ENCODE results near the gene TBC1D20. TPM values are rescaled to one million over a fixed set of nuclear protein-coding genes. Genes with fewer than 3 reads are reported as not detected.

The TBC1D20 gene
- polyA plus RNA-seq, 3 donors = 32.2 to 37.1 (median 35.1) TPM

DNA sequence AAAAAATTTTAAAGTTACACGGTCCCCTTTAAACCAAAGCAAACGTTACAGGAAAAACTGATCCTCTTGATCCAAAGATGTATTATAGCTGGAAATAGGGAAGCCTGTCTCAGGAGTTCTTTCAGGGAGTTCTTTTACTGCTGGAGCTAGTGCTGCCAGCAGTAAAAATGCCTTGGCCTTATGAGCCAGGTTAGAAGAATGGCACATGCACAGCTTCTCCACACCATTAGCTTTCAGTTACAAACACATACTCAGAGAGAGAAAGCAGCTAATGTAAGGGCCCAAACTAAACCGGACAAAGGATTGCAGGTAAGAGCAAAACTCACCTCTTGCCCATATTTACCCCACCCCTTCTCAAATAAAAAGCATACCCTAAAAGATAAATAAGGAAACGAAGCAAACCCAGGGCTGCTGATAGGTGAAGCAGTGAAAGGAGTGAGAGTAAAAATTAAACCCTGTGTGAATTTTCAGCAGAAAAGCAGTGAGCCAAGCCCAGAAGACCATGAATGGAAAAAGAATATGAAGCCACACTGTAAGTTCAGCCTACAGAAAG, 19.0 kb downstream of the TBC1D20 start:
- no peak for DNase-seq

DNA sequence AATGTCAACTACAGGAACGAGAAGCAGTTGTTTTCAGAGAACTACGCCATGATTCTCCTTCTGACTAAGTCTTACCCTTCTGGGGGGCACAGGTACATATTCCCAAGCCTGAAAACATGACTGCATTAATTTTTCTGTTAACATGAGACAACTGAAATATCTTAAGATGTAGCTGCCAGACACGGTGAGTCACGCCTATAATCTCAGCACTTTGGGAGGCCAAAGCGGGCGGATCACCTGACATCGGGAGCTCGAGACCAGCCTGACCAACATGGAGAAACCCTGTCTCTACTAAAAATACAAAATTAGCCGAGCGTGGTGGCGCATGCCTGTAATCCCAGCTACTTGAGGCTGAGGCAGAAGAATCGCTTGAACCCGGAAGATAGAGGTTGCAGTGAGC, 21.7 kb downstream of the TBC1D20 start:
- DNase-seq = no peak

DNA sequence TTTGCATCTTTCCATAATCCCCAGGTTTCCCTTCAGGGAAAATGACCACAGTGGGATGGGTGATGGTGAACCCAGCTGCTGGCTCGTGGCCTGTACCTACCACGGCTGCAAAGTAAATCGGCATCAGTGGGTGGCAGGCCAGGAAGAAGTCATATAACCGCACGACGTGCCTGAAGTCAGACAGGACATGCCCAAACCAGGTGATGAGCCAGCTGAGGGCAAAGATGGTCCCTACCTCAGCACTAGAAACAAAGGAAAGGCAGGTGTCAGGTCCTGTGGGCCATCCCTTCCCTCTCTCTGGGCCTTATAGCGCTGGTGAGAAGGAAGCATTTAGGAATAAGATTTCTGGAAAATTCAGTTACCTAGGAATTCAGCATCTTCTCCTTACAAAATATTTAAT, 22.2 kb downstream of the TBC1D20 start:
- DNase-seq = no peak

DNA sequence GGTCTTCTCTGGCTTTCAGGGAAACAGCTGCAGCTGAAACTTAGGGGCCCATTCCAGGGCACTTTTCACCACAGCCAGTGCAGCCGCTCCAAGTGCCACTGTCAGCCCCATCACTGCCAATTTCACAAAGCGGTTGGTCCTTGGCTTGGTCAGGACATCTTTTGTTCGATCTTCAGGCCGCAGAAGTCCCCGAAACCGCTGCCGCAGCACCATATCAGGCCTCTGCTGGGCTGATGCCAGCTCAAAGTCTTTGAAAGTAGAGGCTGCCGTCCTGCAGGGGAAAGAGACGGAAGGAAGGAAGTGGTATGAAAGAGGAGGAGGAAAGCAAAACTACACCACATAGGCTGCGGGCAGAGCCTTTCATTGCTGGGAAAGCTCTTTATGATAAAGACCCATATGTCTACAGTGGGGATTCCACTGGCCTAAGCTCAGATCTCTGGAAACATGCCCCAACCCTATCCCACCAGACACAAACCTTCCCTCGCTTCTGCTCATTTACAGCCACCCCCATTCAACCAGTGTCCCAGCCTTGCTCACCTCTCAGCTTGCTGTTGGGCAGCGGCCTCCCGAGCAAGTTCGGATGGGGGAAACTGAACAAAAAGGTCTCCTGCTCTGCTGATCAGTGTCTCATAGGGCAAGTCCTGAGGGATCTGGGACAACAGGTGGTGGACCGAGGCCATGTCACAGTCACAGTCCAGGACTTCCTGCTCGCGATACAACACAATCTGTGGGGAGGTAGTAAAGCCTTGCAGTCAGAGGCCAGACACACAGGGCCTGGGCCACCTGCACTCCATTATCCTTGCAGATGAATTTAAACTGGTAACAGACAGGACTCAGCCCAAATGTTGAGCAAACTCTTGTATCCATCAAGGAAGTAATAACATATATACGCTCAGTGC, 23.5 kb downstream of the TBC1D20 start:
- no peak for DNase-seq

DNA sequence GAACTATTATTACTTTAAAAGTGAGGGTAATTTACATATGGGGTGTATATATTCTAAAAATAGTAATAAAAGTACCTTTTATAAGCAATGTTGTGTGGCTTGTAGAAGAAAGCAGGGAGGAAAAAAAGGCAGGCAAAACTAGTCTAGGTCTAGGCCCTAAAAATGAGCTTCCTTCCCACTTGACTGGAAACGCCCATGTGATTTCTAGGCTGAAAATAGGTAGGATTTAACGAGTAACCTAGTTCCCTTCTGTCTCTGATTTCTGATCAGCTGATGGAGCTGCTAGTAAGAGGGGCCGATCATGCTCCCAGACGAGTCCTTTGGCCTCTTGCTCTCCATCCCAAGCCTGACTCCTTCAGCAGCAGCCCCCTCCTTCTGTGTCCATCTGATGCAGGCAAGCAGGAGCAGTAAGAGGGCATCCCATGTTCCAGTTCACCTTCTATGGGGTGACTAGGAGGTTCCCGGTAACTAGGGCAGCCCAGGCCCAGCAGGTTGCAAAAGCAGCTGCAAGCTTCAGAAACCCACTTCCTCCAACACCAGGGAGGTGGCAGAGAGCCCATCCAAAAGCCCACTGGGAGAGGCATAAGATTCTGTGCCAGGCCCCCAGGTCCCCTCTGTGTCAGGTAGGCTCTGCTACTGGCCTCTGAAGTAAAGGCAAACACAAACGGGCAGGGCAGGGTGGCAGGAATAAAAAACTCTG, 24.4 kb downstream of the TBC1D20 start:
- DNase-seq = no peak

DNA sequence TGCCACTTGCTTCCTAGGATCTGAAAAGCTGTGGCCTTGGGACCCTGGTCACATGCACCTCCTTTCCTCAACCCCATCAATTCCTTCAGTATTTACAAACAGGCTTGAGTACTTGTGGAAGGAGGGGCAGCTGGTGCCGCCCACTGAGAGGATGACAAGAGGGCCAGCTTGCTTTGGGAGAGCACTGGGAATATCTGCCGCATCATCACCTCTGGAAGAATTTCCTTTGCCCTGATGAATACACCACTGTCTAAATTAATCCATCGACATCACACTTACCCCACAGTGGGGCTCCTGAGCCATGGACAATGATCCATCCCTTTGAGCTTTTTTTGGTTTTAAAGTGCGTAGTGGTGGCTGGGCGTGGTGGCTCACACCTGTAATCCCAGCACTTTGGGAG, 25.9 kb downstream of the TBC1D20 start:
- no peak for DNase-seq

DNA sequence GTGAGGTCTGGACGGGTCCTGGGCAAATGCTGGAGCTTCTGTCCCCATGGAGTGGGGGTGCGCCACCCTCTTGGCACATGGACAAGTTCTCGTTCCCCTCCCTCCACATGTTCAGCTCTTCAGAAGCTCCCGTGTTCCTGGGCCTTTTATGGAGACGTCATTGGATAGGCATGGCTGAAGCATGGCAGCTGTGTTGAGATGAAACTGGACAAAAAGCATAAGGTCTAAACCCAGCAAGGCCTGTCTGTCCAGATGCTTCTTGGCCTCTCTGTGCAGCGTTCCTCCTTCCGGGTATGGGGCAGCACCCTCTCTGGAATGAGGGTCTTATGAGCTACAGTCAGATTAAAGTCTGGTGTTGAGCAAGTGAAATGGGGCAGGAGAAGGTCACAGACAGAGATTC, 26.8 kb downstream of the TBC1D20 start:
- DNase-seq = no peak

DNA sequence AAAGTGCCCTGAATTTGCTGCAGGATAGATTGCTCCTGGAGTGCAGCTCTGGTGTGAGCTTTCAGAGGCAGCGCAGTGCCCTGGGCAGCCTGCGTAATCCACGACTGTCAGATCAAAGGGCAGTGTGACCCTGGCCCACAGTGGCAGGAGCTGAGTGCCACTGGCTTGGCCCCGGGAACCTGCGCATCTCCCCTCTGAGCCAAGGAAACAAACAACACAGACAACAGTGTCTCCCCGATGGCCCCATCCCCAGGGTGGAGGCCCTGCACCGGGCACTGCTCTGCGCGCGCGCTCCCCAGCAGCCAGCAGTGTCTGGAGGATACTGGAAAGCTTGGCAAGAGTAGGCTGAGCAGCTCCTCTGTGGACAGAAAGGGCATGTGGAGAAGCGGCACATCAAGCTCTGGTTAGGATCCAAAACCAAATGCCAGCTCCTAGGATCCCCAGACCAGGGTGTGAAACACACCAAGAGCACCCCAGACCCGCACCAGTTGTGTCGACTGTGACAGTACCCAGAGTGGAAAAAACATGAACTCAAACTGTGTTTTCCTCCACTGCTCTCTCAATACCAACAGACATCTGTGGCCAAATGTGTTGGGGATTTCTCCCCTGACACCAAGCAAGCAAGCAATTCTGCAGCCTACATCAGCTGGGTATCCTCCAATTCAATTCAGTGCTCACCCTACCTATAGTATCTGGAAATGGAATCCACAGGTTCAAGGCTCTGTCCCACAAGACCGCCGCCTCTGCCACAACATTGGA, 27.5 kb downstream of the TBC1D20 start:
- DNase-seq = peak; percentile 10

DNA sequence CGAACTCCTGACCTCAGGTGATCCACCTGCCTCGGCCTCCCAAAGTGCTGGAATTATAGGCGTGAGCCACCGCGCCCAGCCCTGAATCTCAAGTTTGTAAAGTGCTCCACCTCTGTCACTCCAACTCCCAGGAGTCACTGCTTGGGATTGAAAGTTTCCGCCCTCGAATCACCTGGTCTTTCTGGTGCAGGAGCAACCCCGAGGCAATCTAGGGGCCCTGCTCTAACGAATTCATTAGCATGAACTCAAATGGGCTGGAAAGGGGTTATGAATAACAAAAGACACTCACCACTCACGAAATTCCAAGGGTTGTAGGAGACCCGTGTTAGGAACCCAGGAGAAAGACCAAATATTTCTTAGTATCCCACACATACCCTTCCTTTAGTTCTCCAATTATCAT, 28.1 kb downstream of the TBC1D20 start:
- DNase-seq = peak; percentile 33

DNA sequence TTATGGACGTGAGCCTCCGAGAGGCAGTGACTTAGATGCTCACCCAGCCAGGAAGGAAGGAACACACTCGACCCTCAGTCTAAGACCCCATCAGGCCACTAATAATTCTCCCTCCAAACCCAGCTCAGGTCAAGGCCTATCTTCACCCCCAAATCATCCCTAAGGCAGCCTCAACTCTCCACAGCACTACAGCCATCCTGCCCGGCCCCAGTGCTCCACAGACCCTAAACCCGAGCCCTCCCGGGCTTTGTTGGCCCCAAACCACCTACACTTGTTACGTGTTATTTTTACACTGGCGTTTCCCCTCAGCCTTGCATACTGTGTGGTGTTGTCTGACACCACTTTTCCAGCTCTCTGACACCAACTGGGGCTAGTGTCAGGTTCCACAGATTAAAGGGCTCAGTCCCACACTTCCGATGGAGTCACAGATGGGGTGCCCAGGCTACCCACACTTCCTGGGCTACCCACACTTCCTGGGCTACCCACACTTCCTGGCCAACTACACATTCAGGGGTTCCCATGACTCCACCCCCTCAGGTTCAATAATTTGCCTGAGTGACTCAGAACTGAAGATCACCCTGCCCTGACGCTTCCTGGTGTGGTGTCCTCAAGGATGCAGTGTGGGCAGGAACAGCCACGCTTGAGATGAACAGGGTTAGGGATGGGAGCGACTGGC, 28.9 kb downstream of the TBC1D20 start:
- DNase-seq = no peak

DNA sequence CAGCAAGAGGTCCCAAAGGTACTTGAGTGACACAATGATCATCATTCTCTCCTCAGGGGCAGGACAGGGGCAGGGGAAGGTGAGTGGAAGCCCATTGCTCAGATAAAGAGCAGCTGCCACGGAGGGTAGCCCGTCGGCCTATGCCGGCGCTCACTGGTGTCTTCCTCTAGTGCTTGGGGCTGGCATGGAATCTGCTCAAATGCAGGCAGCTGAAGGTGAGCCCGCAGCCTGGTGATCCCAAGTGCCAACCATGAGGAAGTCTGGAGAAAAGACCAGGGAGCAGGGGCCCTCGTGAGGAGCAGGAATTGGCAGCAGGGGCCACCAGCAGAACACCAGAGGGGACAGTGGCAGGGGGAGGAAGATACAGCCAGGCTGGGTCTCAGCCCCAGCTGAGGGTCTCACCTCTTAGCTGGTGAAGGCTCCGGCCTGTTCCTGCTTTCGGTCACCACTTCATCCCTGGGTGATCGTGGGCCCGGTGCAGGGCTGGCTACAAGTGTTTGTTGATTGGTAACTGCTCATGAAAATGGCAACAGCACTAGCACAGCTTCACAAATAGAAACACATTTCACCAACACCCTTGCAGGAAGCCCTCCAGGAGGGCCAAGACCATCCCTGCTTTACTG, 29.5 kb downstream of the TBC1D20 start:
- DNase-seq = no peak

DNA sequence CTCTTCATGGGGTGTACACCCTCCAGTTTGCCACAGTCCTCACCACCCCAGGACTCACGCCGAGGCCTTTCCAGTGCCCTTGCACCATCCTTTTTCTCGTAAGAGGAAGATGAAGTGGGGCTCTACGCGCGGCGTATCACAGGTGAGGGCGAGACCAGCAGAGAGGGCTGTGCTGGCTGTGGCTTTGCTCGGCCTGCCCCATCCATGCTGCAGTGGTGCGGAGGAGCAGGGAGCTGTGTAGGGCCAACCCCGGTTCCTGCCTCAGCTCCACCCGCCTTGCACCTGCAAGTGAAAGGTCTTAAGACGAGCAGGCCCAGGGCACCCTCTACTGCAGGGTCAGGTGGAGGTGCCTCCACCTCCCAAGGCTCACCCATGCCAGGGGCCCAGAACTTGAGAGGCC, 30.1 kb downstream of the TBC1D20 start:
- DNase-seq = no peak

DNA sequence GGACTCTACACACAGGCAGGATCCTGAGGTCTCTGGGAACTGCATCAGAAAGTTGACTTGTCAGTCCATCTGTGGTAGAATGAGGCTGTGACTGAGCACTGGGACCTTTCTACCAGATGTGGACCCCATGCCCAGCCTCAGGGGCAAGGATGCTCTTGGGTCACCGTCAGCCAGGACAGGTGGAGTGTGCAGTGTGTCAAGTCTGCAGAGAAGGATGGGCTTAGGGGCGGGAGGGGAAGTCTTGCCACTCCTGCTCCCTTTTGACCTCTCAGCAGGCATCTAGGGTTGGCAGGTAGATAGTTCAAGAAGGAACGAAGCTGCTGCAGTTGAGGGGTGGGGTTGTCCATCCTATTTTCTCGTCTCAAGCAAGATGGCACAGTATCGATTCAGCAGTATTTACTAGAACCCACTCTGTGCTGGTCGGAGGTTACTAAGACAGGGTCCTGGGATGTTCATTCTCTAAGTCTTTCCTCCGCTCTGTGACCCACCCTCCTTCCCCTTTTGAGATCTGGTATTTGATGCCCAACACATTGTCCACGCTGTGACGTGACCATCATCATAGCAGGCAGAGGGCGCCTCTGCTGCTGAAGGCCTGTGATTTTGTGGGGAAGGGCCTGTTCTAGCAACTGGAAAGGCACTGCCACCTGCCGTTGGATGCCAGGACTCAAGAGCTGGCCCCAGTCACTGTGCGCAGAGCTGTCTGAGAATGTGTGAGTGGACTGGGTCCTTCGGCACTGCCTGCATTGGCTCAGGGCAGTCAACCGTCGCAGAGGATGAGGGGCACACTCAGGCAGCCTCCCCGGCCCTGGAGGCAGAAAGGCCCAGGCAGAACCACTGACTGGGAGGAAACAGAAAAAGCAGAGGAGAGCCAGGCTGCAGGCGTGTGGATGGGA, 31.1 kb downstream of the TBC1D20 start:
- DNase-seq = peak; percentile 67

DNA sequence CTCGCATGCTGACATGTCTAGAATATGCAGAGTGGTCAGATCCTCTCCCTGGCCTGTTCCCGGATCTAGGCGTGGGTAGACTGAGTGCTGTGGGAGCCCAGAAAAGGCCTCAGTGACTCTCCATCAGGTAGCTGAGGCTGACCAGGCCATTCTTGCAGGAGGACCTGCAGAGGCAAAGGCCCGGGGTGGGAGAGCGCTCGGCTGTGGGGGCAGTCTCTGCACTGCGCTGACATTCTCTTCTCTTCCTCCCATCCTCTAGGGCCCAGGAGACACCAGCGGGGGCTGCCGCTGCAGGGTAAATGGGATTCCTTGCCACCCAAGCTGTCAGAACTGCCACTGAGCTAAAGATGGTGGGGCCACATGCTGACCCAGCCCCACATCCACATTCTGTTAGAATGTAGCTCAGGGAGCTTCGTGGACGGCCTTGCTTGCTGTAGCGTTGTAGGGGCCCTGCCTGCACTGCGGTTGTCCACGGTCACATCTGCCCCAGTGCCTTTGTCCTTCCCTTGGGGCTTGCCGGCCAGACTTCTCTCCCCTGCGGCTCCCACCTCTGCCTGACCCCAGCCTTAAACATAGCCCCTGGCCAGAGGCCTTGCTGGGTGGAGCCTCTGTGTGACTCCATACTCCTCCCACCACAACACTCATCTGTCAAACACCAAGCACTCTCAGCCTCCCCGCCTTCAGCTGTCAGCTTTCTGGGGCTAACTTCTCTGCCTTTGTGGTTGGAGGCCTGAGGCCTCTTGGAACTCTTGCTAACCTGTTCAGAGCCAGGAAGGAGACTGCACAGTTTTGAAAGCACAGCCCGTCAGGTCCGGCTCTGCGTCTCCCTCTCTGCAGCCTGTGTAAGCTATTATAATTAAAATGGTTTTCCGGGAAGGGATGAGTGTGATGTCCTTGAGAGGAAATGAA, 32.0 kb downstream of the TBC1D20 start:
- no peak for DNase-seq

DNA sequence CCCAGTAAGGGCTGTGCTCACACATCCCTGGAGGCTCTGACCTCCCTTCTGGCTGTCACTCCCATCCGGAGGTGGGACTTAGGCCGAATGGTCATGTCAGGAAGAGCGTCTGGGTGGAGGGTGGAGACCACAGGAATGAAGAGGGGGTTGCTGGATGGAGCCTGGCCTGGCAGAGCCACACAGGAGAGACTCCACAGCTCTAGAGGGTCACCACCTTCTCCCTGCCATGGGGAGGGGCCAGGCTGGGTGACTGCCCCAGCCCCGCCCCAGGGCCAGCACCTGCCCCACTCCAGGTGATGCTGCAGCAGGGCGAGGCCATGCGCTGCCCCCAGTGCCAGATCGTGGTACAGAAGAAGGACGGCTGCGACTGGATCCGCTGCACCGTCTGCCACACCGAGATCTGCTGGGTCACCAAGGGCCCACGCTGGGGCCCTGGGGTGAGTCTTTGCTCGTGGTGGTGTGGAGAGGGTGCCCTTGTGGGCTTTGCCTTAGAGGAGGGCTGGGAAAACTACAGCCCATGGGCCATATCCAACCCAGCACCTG, 33.6 kb downstream of the TBC1D20 start:
- no peak for DNase-seq

DNA sequence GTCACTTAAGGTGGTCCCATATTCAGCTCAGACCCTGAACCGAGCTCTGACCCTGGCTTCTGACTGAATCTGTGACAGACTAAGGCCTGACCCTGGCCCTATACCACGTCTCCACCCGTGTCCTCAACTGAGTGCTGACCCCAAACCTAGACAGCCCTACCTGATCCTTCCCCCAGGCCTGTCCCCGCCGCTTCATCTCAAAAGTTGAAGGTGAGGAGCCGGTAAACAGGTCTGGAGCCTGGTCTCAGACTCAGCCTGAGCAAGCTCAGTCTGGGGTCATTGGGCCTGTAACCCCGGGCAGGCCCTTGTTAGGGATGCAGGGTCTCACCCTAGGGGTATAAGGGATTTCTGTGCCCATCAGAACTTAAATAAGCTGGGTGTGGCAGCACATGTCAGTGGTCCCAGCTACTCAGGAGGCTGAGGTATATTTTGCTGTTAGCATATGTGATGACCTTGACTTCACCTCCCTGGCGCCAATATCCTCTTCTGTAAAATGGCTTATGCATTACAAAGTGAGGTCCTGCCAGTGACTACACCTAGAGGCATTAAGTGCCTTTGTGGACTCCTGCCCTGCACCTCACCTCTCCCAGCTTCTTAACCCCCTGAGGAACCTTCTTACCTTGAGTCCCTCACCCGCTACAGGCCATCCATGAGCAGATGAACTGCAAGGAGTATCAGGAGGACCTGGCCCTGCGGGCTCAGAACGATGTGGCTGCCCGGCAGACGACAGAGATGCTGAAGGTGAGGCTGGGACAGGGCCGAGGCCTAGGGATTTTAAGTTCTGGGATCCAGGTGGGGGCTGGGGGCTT, 34.3 kb downstream of the TBC1D20 start:
- no peak for DNase-seq

DNA sequence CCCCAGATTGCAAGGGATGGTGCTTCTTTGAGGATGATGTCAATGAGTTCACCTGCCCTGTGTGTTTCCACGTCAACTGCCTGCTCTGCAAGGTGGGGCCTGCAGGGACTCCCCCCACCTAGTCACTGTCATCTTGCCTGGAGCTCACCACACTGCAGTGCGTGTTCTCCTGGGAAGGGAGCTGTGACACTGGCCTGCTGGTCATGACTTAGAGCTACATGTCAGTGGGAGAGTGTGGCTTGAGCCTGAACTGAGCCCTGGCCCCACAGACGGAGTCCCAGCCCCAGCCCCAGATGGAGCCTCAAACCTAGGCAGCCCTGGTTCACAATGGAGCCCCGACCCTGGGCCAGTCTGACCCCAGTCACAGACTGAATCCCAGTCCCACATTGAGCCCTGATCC, 34.9 kb downstream of the TBC1D20 start:
- no peak for DNase-seq

DNA sequence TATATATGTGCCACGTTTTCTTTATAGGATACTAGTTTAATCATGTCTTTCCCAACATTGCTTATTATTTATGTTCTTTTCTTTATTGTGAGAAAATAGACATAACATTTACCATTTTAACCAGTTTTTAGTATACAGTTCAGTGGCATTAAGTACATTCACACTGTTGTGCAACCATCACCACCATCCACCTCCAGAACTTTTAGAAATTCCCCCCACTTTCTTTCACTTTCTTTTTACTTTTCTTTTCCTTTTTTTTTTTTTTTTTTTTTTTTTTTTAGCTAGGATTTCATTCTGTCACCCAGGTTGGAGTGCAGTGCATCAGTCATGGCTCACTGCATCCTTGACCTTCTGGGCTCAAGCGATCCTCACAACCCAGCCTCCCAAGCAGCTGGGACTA, 35.8 kb downstream of the TBC1D20 start:
- no peak for DNase-seq
